H1 (cell line): ENCODE measurements around the gene SH3PXD2B. TPM values are rescaled to one million over a fixed set of nuclear protein-coding genes. Genes with fewer than 3 reads are reported as not detected.

ENCODE experiments used
- BRCA1 ChIP-seq: IDR thresholded peaks from 2 replicates; pipeline ENCODE4 v1.6.1; 2012; ENCODE audit warnings: low read depth, low read length, improper control_type of control experiment
- CHD2 ChIP-seq: IDR thresholded peaks from 2 replicates; pipeline ENCODE4 v1.6.1; 2012; ENCODE audit warnings: low read length, improper control_type of control experiment
- CHD7 ChIP-seq: fragments of 300-600 bp; sonication (generic); IDR thresholded peaks from 2 replicates; pipeline ENCODE4 v1.7.1; 2012; ENCODE audit warnings: low read length, moderate library complexity, mild to moderate bottlenecking, inconsistent platforms; ENCODE audit not compliant: insufficient replicate concordance
- HDAC2 ChIP-seq, 2 experiments: fragments of 300-600 bp in 1 of 2; sonication (generic) in 1 of 2; IDR thresholded peaks; 2 replicates each; pipeline ENCODE4 v1.6.1; 2011 to 2012; ENCODE audit warnings: low read depth in 2 of 2, low read length in 2 of 2, mild to moderate bottlenecking in 2 of 2, moderate library complexity in 2 of 2, borderline replicate concordance in 1 of 2, inconsistent platforms in 1 of 2
- NRF1 ChIP-seq: IDR thresholded peaks from 2 replicates; pipeline ENCODE4 v1.6.1; 2011; ENCODE audit warnings: mild to moderate bottlenecking, low read depth, low read length, improper control_type of control experiment
- PHF8 ChIP-seq: fragments of 200-600 bp; sonication (generic); conservative IDR thresholded peaks from 2 replicates; pipeline ENCODE4 v1.7.1; 2012; ENCODE audit warnings: low read depth, mild to moderate bottlenecking, inconsistent platforms, low read length, moderate library complexity
- POU5F1 ChIP-seq: IDR thresholded peaks from 2 replicates; pipeline ENCODE4 v1.6.1; 2011; ENCODE audit warnings: low read depth, mild to moderate bottlenecking, low read length, moderate library complexity
- TBP ChIP-seq: IDR thresholded peaks from 2 replicates; pipeline ENCODE4 v1.6.1; 2011; ENCODE audit warnings: low read depth, low read length, improper control_type of control experiment
- TCF12 ChIP-seq: IDR thresholded peaks from 2 replicates; pipeline ENCODE4 v1.6.1; 2011; ENCODE audit warnings: low read depth, mild to moderate bottlenecking, low read length
- TEAD4 ChIP-seq: IDR thresholded peaks from 2 replicates; pipeline ENCODE4 v1.6.1; 2012; ENCODE audit warnings: low read depth, low read length, inconsistent platforms, mixed read lengths
- polyA plus RNA-seq, 7 experiments: library from polyadenylated mRNA; depleted of rRNA in 3 of 7; stranded (reverse) in 5 of 7; unstranded in 2 of 7; fragments of >200 nt in 5 of 7; fragments of 200-250 nt in 2 of 7; gene quantifications; 1 replicate in 5 of 7; 2 replicates in 1 of 7; 4 replicates in 1 of 7; pipeline versions ENCODE4 v1.2.1 to v1.2.3, GENCODE V29; 2011 to 2013; ENCODE audit warnings: missing spikeins in 2 of 7, mixed read lengths in 2 of 7
- total RNA-seq: library from RNA; stranded (reverse); fragmentation: NEBNext Ultra II Directional; extraction: Animal tissue kit (Norgen Biotek cat#: 25700); gene quantifications from 2 replicates; pipeline ENCODE4 v1.2.1, GENCODE V29; 2021
- TF ChIP-seq, protein P1 (sequence below): IDR thresholded peaks from 2 replicates; pipeline ENCODE4 v1.6.1; 2012; ENCODE audit warnings: low read length, inconsistent platforms

SH3PXD2B gene
- total and polyA plus RNA-seq, 2 of the 8 experiments (the other 6 are each of a cell fraction or from before 2014, with no cell fraction given): 32.9 to 72.9 TPM

DNA sequence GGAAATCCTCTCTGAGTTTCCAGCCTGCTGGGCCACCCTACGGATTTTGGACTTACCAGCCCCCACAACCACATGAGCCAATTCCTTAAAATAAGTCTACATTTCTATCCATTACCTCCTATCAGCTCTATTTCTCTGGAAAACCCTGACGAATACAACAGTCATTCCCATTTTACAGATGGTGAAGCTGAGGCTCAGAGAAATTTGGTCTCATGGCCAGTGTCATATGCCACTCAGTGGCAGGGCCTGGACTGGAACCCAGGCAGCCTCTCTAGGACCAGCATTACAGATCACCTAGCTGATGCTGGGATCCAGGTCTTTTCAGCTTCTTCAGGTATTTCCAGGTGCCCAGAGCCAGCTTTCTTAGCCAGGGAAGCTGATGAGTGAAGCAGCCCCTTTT, 45.0 kb upstream of the SH3PXD2B start (continued):
- TF ChIP-seq CHD7: no peak
- no peak for TF ChIP-seq TEAD4
- no peak for TF ChIP-seq CHD2
- TF ChIP-seq, protein P1, sequence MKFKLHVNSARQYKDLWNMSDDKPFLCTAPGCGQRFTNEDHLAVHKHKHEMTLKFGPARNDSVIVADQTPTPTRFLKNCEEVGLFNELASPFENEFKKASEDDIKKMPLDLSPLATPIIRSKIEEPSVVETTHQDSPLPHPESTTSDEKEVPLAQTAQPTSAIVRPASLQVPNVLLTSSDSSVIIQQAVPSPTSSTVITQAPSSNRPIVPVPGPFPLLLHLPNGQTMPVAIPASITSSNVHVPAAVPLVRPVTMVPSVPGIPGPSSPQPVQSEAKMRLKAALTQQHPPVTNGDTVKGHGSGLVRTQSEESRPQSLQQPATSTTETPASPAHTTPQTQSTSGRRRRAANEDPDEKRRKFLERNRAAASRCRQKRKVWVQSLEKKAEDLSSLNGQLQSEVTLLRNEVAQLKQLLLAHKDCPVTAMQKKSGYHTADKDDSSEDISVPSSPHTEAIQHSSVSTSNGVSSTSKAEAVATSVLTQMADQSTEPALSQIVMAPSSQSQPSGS: no peak
- TF ChIP-seq HDAC2 (IDR thresholded peaks at IDR 0.05; ENCODE audit: borderline replicate concordance in 1 of 2, low read depth in 2 of 2, low read length in 2 of 2): no peak
- no peak for TF ChIP-seq NRF1
- TF ChIP-seq BRCA1: no peak
- TF ChIP-seq TBP: no peak
- no peak for TF ChIP-seq POU5F1
- TF ChIP-seq PHF8: no peak
- no peak for TF ChIP-seq TCF12
